ENCODE data around the gene RAD51B.

The RAD51B gene

DNA sequence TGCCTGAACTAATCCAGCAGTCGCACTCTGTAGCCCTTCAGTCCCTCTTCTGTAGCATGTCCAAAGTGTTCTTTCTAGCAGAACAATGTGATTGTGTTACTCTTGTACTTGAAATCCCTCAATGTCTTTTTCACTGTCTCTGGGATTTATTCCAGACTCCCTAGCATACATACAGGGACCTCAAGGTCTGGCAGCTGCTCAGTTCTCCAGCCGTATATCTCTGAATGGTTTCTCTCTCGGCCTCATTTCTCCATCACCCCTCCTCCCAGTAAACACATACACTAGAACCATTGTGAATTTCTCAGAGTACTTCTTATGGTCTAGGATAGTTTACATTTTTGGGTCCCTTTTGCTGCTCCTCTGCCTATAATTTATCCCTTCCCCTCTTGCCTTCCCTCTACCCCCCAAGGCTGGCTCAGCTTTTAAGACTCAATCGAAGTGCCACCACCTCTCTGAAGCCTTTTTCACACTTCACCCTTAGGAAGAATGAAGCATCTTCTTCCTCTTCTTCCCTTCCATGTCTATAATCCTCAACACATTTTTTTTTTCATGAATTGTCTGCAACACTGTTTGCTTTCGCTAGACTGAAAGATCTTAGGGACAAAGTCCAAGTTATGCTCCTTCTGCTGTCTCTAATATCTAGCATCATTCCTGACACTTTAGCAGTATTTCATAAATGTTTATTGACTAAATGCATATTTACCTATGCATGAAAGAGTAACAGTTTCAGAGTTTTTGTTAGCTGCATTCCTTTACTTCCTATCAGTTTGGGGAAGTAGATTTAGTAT lies 527.2 kb downstream of the RAD51B start:
- DNase-seq (ENCODE audit: low read depth in 1 of 2, low spot score in 1 of 2): no peak

DNA sequence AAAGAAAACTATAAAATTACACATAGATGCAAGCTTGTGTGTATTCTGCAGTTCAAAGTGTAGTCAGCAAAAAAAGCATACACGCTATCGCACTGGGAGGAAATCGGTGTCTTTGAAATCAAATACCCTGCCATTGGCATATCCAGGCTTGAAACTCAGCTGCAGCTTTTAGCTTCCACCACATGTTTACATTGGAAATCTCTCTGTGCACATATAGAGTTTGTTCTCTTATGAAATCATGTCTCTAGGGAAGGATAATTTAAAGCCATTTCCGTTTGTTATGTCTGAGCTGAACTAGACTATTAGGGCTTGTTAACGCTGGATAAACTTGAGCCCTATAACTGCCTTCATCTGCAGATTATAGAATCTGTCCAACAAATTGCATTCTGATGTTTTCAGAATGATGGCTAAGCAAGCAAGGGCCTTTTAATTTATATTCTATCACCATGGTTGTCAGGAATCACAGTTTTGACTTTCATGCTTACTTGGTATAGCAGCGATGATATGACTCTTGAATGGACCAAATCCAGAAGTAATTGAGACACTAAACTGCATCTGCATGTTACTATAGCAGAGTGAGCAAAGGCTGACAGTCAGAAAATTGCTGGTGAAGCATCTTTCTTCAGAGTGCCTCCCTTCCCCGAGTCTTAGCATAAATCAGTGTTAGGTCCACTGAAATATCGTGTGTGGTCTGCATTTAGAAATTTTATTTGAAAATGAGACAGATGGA lies 530.5 kb downstream of the RAD51B start:
- DNase-seq (ENCODE audit: low read depth in 1 of 2, low spot score in 1 of 2): no peak

DNA sequence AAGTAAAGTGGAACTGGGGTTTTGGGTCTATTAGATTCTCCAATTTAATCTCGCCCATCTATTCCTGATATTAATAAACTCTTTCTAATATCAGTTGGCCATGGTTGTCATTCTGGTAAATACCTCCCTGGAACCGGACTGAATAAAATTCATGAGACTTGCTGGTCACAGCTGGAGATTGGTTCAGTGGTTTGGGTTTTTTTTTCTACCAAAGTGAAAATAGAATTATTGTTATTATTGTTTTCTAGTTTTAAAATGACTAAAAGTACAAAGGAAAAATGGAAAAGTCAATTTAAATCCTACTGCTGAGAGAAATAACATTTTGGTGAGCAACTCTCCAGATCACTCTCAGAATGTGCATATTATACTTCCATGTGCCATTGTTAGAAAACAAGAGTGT lies 535.8 kb downstream of the RAD51B start:
- no peak for DNase-seq (ENCODE audit: low read depth in 1 of 2, low spot score in 1 of 2)

DNA sequence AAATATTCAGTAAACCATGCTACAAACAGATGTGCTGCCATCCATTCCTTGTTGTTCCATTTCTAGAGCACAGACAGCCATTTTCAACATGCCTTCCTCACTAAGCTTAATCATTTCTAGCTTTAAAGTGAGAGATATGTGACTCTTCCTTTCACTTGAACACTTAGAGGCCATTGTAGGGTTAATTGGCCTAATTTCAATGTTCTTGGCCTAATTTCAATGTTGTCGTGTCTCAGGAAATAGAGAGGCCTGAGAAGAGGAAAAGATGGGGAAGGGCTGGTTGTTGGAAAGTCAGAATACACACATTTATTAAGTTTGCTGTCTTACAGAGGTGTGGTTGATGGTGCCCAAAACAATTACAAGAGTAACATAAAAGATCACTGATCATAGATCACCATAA lies 538.2 kb downstream of the RAD51B start:
- no peak for DNase-seq (ENCODE audit: low read depth in 1 of 2, low spot score in 1 of 2)

DNA sequence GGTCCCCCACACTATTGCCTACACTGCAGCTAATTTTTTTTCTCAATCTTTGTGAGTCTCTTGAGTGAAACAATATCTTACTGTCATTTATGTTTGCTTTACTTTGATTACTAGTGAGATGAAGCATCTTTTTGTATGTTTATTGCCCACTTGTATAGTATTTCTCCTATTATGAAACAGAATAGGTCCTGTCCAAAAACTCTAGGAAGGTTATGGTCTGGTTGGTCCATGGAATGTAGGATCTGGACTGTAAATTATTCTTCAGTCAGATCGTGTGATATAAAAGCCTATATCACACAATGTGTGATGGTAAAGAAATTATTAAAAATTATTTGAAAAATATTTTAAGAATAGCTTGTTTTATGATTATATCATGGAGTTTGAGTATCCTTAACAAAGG lies 538.9 kb downstream of the RAD51B start:
- no peak for DNase-seq (ENCODE audit: low read depth in 1 of 2, low spot score in 1 of 2)

DNA sequence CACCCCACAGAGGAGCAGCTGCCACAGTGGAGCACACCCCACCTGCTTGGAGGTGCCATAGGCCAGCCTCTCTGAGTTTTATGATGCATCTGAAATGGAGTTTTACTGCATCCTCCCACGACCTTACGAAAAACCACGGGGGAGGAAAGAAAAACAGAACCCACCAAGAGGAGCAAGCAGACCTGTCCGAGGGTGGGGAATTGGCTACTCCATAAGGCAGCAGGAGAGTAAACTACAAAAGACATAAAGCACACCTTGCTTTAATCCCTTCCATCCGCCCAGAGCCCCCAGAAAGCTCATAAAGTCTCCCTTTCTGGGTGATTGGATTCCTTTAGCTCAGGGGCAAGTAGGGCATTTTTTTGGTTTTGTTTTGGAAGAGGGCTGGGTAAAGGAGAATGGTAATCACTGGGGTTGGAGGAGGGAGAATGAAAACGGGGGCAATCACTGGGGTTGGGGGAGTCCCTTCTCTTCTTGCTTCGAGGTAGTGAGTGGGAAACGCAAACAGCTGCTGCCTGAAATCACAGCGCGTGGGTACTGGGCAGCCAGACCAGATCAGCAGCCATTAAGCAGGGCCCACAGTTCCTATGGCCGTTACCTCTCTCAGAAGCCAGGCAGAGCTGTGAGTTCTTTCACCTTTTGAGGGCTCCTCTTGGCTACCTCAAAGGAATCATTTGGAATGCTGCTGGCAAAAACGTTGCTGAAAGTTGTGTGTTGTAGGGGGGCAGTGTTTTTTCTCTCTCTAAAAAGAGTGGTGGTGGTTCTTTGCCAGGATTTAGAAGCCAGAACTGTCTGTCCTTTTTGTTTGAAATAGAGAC lies 539.6 kb downstream of the RAD51B start:
- DNase-seq (ENCODE audit: low read depth in 1 of 2, low spot score in 1 of 2): no peak

DNA sequence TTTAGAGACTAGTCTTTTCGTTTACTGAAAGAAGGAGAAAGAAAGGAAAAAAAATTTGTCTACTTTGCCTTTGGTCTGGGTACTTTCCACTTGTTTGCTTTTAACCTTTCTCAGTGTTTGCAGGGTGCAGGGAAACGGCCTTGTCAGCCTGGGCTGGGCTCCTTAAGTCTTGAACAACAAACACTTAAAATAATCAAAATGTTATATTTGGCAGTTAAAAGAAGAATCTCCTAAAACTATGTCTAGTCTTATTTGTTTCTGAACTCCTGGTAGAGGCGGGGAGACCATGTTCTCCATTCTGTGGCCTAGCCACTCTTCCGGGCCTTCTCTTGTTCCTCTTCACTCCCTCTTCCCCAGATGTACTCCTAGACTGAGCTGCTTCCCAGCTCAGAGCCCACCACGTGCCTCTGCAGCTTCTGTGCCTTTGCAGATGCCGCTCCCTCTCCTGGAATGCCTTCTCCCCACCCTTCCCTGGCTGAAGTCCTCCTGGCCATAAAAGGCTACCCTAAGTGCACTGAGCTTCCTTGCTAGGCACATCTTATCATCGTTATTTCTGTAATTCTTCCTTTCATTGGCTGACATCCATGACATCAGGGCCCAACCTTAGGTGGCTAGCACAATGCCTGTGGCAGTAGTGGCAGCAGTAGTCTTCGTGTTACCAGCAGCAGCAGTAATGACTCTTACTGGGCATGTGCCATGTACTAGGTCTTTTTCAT lies 540.4 kb downstream of the RAD51B start:
- no peak for DNase-seq (ENCODE audit: low read depth in 1 of 2, low spot score in 1 of 2)

DNA sequence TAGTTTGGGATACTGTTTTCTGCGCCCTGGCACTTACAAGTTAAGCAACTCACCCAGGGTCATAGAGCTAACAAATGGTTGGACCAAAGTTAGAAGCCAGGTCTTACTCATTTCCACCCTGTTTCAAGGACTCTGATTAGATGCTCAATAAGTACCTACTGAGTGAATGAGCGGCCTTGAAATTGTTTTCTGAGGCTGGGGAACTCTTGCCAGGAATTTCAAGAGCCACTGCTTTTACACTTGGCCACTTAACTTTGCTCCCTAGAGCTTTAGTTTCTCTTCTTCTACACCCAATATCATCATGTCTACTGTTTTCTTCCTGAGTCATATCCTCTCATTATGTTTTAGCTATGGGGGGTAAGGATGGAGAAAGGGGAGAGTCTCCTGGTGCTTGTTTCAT lies 541.7 kb downstream of the RAD51B start:
- no peak for DNase-seq (ENCODE audit: low read depth in 1 of 2, low spot score in 1 of 2)

DNA sequence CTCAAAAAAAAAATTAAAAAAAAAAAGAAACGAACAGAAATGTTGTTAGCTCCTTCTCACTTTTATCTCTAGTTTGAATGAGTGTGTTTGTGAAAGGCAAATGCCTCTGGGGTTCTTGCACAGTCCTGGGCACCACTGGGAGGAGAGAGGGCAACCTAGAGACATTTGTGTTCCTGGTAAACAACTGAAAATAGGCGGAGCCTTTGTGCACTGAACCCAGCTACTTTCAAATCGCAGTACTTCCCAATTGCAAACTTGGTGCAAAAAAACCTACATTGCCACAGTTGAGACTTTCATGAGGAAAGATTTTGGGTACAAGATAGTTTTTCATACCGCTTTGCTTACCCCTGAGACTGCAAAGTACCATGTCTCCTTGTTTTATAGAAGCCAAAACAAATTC lies 543.3 kb downstream of the RAD51B start:
- DNase-seq (ENCODE audit: low read depth in 1 of 2, low spot score in 1 of 2): no peak

DNA sequence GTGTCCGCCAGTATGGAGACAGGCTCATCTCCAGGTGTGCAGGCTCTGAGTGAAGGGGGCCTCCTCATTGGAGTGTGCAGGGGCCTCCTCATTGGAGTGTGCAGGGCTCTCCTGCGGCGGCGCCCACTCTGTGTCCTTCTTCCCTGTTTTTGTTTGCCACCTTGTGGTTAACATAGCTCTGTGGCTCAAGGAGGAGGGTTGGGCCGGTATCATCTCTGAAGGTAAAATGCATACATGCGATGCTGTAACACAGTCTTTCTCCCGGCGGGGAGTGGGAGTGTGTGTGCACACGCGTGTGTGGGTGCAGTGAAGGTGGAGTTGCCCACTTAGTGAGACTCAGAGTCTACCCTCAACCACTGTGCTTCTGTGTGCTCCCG lies 543.9 kb downstream of the RAD51B start:
- no peak for DNase-seq (ENCODE audit: low read depth in 1 of 2, low spot score in 1 of 2)

DNA sequence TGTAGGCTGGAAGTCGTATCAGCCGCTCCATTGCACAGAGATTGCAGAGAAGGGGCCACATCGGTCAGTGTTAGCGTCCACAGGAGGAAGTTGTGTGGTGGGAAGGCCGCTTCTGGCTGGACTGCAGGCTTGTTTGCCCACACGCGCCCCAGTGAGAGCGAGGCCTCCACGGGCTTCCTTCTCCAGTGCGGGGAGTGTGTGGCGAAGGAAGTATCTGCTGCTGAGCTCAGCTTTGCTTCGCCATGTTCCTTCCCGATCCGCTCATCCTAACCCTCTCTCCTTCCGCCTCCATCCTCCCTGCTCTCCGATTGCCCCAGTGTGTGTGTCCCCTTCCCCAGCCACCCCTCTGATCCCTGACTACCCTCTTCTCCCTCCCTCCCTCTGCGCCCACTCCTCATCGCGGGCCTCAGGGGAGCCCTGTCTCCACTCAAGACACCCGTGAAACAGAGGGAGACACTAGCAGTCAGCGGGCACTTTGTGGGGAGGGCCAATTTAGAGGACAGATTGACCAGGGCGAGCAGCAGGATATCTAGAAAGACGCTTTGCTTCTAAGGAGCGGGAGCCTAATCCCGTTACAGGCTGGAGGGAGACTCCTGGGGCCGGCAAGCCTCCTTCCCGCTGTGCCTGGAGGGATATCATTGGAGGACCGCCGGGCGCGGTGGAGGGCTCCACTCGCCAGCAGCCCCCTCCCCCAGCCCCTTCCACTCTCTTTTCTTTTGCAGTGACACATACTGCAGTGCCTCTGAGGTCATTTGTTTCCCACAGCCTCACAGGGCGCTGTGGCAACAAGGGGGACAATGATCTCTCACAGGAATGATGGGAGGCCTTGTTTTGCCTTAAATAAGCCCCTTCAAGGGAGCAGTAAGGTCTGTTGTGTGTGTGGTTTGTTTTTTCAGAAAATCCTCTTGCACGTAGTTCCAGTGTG lies 544.5 kb downstream of the RAD51B start:
- no peak for DNase-seq (ENCODE audit: low read depth in 1 of 2, low spot score in 1 of 2)

DNA sequence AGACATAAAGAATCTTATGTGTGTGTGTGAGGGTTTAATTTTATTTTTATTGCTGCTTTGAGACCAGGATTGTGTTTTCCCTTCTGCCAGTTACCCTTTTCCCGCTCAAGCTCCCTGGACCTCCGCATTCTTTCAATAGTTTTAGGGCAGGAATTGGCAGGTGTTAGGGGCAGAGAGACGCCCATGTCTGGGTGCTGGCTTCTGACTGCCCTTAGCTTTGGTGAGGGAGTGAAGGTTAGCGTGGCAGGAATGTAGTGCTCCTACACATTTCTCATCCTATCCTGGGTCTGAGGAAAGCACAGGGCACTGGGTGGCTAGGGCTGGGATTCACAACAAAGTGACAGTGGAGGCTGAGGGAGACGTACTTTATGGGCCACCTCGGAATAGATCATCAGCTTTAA lies 545.2 kb downstream of the RAD51B start:
- DNase-seq (ENCODE audit: low read depth in 1 of 2, low spot score in 1 of 2): no peak

DNA sequence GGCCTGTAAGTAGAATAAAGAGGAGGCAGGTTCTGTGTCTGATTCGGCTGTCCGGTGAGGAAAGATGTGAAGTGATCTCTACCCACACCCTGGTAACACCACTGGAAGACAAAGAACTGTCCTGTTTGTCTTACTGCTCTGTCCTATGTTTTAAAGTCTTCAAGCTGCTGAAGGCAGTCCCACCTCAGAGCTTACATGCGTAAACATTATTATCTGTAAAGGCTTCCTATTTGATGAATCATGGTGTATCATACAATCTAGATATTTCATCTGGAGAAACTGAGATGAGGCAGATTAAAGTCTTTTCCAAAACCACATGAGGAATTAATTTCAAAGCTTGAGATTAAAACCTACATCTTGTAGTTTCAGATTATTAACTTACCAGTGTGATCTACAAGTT lies 545.6 kb downstream of the RAD51B start:
- DNase-seq (ENCODE audit: low read depth in 1 of 2, low spot score in 1 of 2): no peak

DNA sequence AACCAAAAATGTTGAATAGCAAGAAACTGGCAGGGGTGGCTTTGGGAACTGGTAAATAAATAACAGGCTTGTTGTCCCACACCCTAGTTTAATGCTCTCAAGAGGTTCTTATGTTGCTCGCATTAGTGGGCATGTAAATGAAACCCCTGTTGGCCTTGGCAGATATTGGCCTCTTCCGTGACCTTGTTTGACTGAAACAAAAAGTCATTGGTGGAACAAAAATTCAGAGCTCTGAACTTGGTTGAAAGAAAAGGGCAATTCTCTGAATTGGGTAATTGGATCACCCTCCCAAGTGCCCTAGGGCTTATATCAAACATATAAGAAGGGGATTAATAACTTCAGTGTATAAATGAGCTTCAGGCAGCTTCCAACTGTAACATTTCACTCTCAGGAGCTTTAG lies 547.1 kb downstream of the RAD51B start:
- DNase-seq (ENCODE audit: low read depth in 1 of 2, low spot score in 1 of 2): no peak

DNA sequence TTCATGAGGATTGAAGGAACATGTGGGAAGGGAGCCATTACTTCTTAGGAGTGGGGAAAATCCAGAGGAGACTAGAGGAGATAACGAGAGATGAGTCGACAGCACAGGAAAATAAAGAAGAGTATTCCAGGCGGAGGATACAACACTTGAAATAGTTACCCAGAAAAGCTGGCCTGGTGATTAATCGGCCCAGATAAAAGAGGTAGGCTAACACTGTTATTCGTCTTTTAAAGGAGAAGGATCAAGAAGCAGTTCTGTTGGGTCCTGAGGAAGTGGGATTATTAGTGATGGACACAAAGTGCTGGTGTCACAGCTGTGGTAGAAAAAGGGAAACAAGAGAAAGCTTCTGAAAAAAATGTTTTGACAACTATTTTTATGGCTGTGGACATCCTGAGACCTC lies 548.0 kb downstream of the RAD51B start:
- no peak for DNase-seq (ENCODE audit: low read depth in 1 of 2, low spot score in 1 of 2)

DNA sequence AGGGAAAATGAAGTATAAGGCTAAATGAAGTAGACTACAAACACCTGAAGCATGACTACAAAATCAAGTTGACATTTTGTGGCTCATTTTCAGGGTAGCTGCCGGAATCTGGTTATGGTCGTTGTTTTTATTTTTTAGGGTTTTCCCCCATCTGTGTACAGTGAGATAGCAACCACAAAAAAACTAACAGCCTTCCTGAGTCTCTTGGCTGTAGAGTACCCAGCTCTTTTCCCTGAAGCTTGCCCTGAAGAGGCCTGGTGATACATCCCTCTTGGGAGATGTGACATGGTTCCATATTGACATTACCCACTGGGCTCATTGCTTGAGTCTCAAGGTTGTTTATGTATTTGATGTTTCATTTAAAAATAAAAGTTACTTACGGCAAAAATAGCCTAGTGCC lies 549.3 kb downstream of the RAD51B start:
- DNase-seq (ENCODE audit: low read depth in 1 of 2, low spot score in 1 of 2): no peak

DNA sequence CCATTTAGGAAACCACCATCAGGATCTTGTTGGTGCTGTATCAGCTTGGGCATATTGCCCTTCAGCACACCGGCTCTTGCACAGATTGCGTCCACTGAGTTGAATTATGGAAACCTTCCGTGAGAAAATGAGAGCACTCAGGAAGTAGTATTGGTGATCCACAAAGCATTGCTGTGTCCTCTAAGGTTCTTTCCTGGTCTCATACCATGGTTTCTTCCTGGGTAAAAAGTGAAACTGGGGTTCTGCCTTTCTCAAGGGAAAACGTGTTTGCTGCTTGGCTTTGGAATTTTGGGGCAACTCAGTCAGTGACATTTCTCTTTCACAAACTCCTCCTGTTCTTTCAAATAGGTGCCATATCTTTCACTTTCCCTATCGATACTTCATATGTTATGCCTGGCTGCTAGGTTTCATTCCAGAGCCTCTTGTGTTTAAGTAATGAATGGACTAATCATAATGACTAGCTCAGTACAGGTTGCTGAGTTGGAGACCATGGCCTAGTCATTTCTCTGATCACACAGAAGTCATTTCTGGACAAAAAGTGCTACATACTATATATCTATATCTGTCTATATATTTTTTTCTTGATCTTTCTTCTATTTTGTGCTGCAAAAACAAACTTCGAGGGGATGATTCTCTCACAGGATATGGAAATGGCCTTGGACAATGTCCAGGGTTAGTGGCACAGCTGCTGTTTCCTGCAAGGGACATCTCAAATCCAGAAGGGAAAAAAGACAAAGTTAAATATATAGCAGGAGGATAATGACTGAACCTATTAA lies 549.9 kb downstream of the RAD51B start:
- no peak for DNase-seq (ENCODE audit: low read depth in 1 of 2, low spot score in 1 of 2)

DNA sequence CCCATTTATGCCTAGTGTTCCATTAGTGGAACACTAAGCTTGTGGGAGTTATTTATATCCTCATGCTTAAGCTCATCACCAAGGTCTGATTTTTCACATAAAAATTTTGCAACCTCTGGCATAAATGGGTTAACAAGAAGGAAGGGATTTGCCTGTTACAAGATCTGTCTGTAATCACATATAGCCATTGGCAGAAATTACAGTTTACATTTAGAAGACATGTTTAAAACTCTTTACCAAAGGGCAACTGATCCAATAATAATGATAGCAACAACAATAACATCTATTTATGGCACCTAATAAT lies 550.4 kb downstream of the RAD51B start:
- no peak for DNase-seq (ENCODE audit: low read depth in 1 of 2, low spot score in 1 of 2)

DNA sequence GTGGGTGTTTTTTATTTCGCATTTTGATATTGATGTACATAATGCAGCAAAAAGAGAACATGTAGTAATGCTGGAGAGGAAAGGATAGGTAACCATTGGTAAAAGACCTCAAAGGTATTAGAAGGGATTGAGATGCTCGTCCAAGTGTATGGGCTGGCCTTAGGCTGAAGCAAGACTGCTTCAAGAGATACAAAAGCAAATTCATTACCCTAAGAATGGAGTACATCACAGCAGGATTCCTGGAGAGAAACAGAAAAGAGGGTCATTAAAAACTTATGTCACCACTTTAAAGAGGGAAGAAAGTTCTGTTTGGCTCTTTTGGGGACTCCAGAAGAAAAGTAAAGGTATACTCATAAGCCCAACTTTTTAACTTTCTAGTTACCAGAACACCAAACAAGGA lies 552.8 kb downstream of the RAD51B start:
- DNase-seq (ENCODE audit: low read depth in 1 of 2, low spot score in 1 of 2): no peak

DNA sequence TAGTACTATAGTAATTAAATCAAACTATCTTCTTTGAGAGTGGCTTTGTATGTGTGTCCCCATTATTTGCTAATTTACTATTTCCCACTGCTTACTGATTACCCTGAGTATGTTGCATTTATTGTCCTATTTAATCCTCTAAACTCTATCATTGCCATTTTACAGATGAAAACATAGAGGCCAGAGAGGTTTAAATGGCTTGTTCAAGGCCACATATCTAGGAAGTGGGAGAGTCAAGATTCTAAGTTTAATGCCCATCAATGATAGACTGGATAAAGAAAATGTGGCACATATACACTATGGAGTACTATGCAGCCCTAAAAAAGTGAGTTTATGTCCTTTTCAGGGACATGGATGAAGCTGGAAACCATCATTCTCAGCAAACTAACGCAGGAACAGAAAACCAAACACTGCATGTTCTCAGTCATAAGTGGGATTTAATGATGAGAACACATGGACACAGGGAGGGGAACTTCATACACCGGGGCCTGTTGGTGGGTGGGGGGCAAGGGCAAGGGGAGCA lies 553.6 kb downstream of the RAD51B start:
- no peak for DNase-seq (ENCODE audit: low read depth in 1 of 2, low spot score in 1 of 2)
